DND-41 (cell line): Measurements from ENCODE around the gene CABLES2.

Experiments used
- CTCF ChIP-seq: IDR thresholded peaks from 2 replicates; pipeline ENCODE4 v1.5.1; 2012; ENCODE audit warnings: borderline replicate concordance, low read length, moderate library complexity, mild to moderate bottlenecking; ENCODE audit not compliant: poor library complexity, severe bottlenecking; ENCODE audit errors: extremely low read depth
- EZH2 ChIP-seq: IDR thresholded peaks from 3 replicates; pipeline ENCODE4 v1.6.1; 2012; ENCODE audit warnings: borderline replicate concordance, low read depth, mild to moderate bottlenecking, moderate library complexity, low read length, inconsistent platforms; ENCODE audit not compliant: severe bottlenecking

DNA sequence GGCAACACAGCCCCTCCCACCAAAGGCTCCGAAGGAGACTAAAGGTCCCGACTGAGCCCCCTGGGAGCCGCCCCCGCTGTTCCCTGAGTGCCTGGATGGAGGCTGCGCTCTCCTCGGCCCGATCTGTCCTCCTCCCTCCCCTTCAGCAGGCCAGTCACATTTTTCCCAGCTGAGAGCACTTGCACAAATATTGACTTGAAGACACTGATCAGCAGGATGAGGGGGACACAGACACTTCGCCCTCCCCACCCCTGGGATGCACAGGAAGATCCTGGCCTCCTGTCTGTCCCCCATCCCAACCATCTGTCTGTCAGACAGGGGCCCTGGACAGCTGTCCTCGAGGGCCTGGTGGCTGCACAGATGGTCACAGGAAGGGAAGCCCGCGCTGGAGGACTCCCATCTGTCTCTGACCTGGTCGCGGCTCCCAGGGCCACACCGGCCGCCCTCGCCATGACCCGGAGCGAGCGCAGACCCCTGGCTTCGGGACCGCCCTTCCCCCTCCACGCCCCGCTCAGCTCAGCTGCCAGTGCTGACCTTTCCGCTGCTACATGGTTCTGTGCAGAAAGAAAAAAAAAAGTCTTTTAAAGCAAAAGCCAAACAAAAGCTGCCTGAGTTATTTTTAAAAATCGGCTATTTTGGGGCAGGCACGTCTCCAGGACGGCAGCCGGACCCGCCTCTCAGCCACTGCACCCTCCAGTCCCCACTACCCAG, 51.1 kb downstream of the CABLES2 start:
- TF ChIP-seq CTCF (no peak), EZH2 (no peak)
